ENCODE measurements around the gene TBC1D7.

DNA sequence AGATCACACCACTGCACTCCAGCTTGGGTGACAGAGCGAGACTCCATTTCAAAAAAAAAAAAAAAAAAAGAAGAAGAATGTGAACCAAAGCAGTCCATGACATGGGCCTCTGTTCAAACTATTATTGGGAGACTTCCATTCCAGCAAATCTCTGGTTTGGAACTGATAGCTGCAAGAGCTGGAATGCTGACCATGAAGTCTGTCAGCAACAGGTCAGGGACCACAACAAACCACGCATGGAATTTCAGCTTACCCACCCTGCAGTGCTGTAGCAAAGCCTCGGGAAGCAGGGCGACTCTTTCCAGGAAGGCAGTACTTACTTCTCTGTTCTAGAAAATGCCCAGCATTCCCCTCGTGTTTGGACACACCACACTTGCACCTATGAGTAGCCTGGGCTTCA, 34.1 kb upstream of the TBC1D7 start:
- TF ChIP-seq, protein P1, sequence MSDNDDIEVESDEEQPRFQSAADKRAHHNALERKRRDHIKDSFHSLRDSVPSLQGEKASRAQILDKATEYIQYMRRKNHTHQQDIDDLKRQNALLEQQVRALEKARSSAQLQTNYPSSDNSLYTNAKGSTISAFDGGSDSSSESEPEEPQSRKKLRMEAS (IDR thresholded peaks at IDR 0.05; ENCODE audit: low read depth): no peak
- no peak for TF ChIP-seq TAF1 (IDR thresholded peaks at IDR 0.05; ENCODE audit: borderline replicate concordance, low read depth, low read length)
- TF ChIP-seq, protein P2, sequence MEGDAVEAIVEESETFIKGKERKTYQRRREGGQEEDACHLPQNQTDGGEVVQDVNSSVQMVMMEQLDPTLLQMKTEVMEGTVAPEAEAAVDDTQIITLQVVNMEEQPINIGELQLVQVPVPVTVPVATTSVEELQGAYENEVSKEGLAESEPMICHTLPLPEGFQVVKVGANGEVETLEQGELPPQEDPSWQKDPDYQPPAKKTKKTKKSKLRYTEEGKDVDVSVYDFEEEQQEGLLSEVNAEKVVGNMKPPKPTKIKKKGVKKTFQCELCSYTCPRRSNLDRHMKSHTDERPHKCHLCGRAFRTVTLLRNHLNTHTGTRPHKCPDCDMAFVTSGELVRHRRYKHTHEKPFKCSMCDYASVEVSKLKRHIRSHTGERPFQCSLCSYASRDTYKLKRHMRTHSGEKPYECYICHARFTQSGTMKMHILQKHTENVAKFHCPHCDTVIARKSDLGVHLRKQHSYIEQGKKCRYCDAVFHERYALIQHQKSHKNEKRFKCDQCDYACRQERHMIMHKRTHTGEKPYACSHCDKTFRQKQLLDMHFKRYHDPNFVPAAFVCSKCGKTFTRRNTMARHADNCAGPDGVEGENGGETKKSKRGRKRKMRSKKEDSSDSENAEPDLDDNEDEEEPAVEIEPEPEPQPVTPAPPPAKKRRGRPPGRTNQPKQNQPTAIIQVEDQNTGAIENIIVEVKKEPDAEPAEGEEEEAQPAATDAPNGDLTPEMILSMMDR (IDR thresholded peaks at IDR 0.05): no peak

Data from SK-N-SH (cell line).